K562 (cell line): Measurements from ENCODE around the gene CDC14B. TPM values are rescaled to one million over a fixed set of nuclear protein-coding genes. Genes with fewer than 3 reads are reported as not detected.

Experiments used
- ATF1 ChIP-seq, 2 experiments: fragments of 450-650 bp in 1 of 2; IDR thresholded peaks; 2 replicates each; pipeline ENCODE4 v1.6.1; 2016; ENCODE audit warnings: missing compliant biosample characterization in 1 of 2, missing genetic modification characterization in 1 of 2
- BRF2 ChIP-seq: IDR thresholded peaks from 3 replicates; pipeline ENCODE4 v1.6.1; 2011; ENCODE audit warnings: borderline replicate concordance, mild to moderate bottlenecking; ENCODE audit not compliant: insufficient read length, insufficient read depth
- FUS ChIP-seq: fragments of 200-400 bp; formaldehyde crosslinking; optimal IDR thresholded peaks from 2 replicates; pipeline ENCODE3; 2017; ENCODE audit warnings: low read depth, low read length
- GATAD2A ChIP-seq: fragments of 450-650 bp; IDR thresholded peaks from 2 replicates; pipeline ENCODE4 v1.6.1; 2017
- HOMEZ ChIP-seq: fragments of 250-450 bp; sonication (Bioruptor Pico); IDR thresholded peaks from 2 replicates; pipeline ENCODE4 v1.4.0; 2020; ENCODE audit warnings: mild to moderate bottlenecking, moderate library complexity
- KLF13 ChIP-seq: fragments of 450-650 bp; IDR thresholded peaks from 2 replicates; pipeline ENCODE4 v1.6.1; 2016; ENCODE audit warnings: missing genetic modification characterization, low read depth, mild to moderate bottlenecking, missing compliant biosample characterization, moderate library complexity, borderline replicate concordance
- NFATC3 ChIP-seq: fragments of 450-650 bp; IDR thresholded peaks from 2 replicates; pipeline ENCODE4 v1.6.1; 2017; ENCODE audit warnings: mild to moderate bottlenecking
- NR1H2 ChIP-seq: sonication (generic); formaldehyde crosslinking; IDR thresholded peaks from 2 replicates; pipeline ENCODE4 v1.4.0; 2020; ENCODE audit warnings: mild to moderate bottlenecking, missing genetic modification reagents
- POLR2B ChIP-seq: fragments of 450-650 bp; IDR thresholded peaks from 2 replicates; pipeline ENCODE4 v1.6.1; 2018; ENCODE audit warnings: low read depth; ENCODE audit not compliant: partially characterized antibody
- PTBP1 ChIP-seq: fragments of 200-400 bp; formaldehyde crosslinking; IDR thresholded peaks from 2 replicates; pipeline ENCODE4 v1.6.1; 2017; ENCODE audit warnings: low read depth, low read length
- RBM17 ChIP-seq: fragments of 200-400 bp; formaldehyde crosslinking; IDR thresholded peaks from 2 replicates; pipeline ENCODE4 v1.6.1; 2017; ENCODE audit warnings: low read depth, mild to moderate bottlenecking, low read length, borderline replicate concordance
- SIX5 ChIP-seq, 2 experiments: IDR thresholded peaks; 2 replicates each; pipeline ENCODE4 v1.6.1; 2011; ENCODE audit warnings: low read length in 2 of 2, borderline replicate concordance in 1 of 2, low read depth in 1 of 2, mild to moderate bottlenecking in 1 of 2, moderate library complexity in 1 of 2; ENCODE audit not compliant: insufficient read depth in 1 of 2
- STAT6 ChIP-seq: sonication (generic); formaldehyde crosslinking; IDR thresholded peaks from 2 replicates; pipeline ENCODE4 v1.8.1; 2023; ENCODE audit warnings: mild to moderate bottlenecking, missing genetic modification reagents
- TARDBP ChIP-seq: fragments of 450-650 bp; IDR thresholded peaks from 2 replicates; pipeline ENCODE4 v1.6.1; 2016
- TCFL5 ChIP-seq: fragments of 250-450 bp; sonication (Bioruptor Pico); conservative IDR thresholded peaks from 2 replicates; pipeline ENCODE4 v1.6.1; 2021; ENCODE audit warnings: mild to moderate bottlenecking, moderate library complexity, matching md5 sums
- TSHZ1 ChIP-seq: fragments of 250-450 bp; sonication (Bioruptor Pico); IDR thresholded peaks from 2 replicates; pipeline ENCODE4 v1.4.0; 2020; ENCODE audit warnings: mild to moderate bottlenecking, moderate library complexity
- ZNF274 ChIP-seq: IDR thresholded peaks from 2 replicates; pipeline ENCODE4 v1.6.1; 2011; ENCODE audit warnings: low read depth, mild to moderate bottlenecking, low read length, moderate library complexity, borderline replicate concordance
- ZNF408 ChIP-seq: fragments of 250-450 bp; sonication (Bioruptor Pico); IDR thresholded peaks from 2 replicates; pipeline ENCODE4 v1.4.0; 2020; ENCODE audit warnings: low read depth, mild to moderate bottlenecking, moderate library complexity
- polyA plus RNA-seq, 8 experiments: library from polyadenylated mRNA; depleted of rRNA in 4 of 8; stranded (reverse) in 5 of 8; unstranded in 3 of 8; fragments of >200 nt; fragmentation: Nextera tagmentation in 2 of 8; fragmentation: Illumina TruSeq in 1 of 8; extraction: Ambion mirVana in 2 of 8; extraction: Trizol in 1 of 8; gene quantifications; 2 replicates each; pipeline versions ENCODE4 v1.2.1 to v1.2.3, GENCODE V29; 2011 to 2014; ENCODE audit warnings: inconsistent platforms in 1 of 8, missing spikeins in 1 of 8
- total RNA-seq, 7 experiments: library from RNA; depleted of rRNA in 6 of 7; stranded (reverse); fragments of >200 nt in 6 of 7; fragmentation: Illumina TruSeq in 2 of 7; extraction: Trizol in 2 of 7; gene quantifications; 2 replicates each; pipeline versions ENCODE4 v1.2.1 to v1.2.3, GENCODE V29; 2011 to 2021; ENCODE audit warnings: low replicate concordance in 1 of 7

CDC14B gene
- total and polyA plus RNA-seq, 9 of the 15 experiments (the other 6 are each of a cell fraction or from before 2014, with no cell fraction given), result 1.4 to 6.0 (median 3.8) TPM

- no peak for TF ChIP-seq TSHZ1 (CRISPR knock-in tag)
- no peak for TF ChIP-seq FUS
- no peak for TF ChIP-seq ZNF274
- TF ChIP-seq HOMEZ (CRISPR knock-in tag), result no peak
- no peak for TF ChIP-seq SIX5 (IDR thresholded peaks at IDR 0.05; ENCODE audit: borderline replicate concordance in 1 of 2, insufficient read depth in 1 of 2, low read depth in 1 of 2, low read length in 2 of 2)
- TF ChIP-seq POLR2B, result no peak
- no peak for TF ChIP-seq STAT6 (CRISPR knock-in tag)
- no peak for TF ChIP-seq TCFL5
- no peak for TF ChIP-seq PTBP1
- TF ChIP-seq GATAD2A, result no peak
- no peak for TF ChIP-seq RBM17
- TF ChIP-seq TARDBP, result no peak
- TF ChIP-seq NR1H2, result no peak
- peak; percentile 85; the same call in 1 of the 2 replicates for TF ChIP-seq KLF13 (tag)
- TF ChIP-seq NFATC3, result no peak
- TF ChIP-seq ZNF408, result no peak
- TF ChIP-seq BRF2, result no peak
- TF ChIP-seq ATF1 (CRISPR knock-in tag; IDR thresholded peaks at IDR 0.05), result no peak
- TF ChIP-seq ATF1 (tag; IDR thresholded peaks at IDR 0.05), result peak; percentile 72
Observed at GRCh38 chr9:96566498-96567202, 53.0 kb downstream of the CDC14B start (continued).
